Loucy (cell line): ENCODE data around the gene RHEBL1.

ENCODE experiments used
- CTCF ChIP-seq: fragments of 200-600 bp; sonication (generic); conservative IDR thresholded peaks from 2 replicates; pipeline ENCODE4 v1.5.1; 2014; ENCODE audit warnings: mild to moderate bottlenecking, antibody characterized with exemption, low read length
- EZH2phosphoT487 ChIP-seq: fragments of 200-600 bp; IDR thresholded peaks from 2 replicates; pipeline ENCODE4 v1.6.1; 2018; ENCODE audit warnings: antibody characterized with exemption, mild to moderate bottlenecking, moderate library complexity, borderline replicate concordance

GRCh38 chr12:49109641-49110463 lies 40.1 kb upstream of the RHEBL1 start:
- no peak for TF ChIP-seq EZH2phosphoT487
- TF ChIP-seq CTCF, result no peak
